ENCODE data around the gene LIFR. TPM values are rescaled to one million over a fixed set of nuclear protein-coding genes. Genes with fewer than 3 reads are reported as not detected.

Gene LIFR
- total and polyA plus RNA-seq, 2 donors (not counting 1 experiment from before 2014, with no cell fraction given): 43.6 to 65.1 TPM

DNA sequence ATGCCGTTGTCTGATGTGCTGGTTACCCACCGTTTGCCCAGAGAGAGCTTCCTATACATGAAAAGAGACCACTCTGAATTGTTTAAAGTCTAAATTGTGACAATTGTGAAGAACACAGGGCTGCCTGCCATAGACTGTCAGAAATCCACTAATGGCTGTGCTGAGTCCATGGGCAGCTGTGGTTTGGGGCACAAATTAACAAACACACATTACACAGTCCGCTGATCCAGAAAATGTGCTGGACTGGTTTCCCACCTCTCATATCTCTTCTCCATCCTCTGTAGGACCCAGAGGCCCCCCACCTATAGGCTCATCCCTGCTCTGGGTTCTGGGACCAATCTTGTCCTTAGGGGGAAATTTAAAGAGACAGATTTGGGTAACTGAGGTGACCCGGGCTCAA is 19.0 kb upstream of the LIFR start:
- no peak for TF ChIP-seq EZH2 (IDR thresholded peaks at IDR 0.05; ENCODE audit: low read length, missing control alignments)
- TF ChIP-seq, protein P1, sequence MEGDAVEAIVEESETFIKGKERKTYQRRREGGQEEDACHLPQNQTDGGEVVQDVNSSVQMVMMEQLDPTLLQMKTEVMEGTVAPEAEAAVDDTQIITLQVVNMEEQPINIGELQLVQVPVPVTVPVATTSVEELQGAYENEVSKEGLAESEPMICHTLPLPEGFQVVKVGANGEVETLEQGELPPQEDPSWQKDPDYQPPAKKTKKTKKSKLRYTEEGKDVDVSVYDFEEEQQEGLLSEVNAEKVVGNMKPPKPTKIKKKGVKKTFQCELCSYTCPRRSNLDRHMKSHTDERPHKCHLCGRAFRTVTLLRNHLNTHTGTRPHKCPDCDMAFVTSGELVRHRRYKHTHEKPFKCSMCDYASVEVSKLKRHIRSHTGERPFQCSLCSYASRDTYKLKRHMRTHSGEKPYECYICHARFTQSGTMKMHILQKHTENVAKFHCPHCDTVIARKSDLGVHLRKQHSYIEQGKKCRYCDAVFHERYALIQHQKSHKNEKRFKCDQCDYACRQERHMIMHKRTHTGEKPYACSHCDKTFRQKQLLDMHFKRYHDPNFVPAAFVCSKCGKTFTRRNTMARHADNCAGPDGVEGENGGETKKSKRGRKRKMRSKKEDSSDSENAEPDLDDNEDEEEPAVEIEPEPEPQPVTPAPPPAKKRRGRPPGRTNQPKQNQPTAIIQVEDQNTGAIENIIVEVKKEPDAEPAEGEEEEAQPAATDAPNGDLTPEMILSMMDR (conservative IDR thresholded peaks at IDR 0.05 in 1 of 2, IDR thresholded peaks at IDR 0.05 in 1 of 2; ENCODE audit: low read depth in 1 of 2, low read length in 2 of 2): no peak
- H3K36me3 ChIP-seq (ENCODE audit: control insufficient read depth, insufficient read depth, low read length): no peaks in the 10 kb centered on the region
- H3K9me3 ChIP-seq (ENCODE audit: control insufficient read depth, insufficient read depth, low read depth, low read length): no peaks in the 10 kb centered on the region
- DNase-seq (ENCODE audit: low read depth in 2 of 2): no peak
- H3K79me2 ChIP-seq (ENCODE audit: control insufficient read depth, insufficient read depth, low read length): no peaks in the 10 kb centered on the region
- no peak overlapping the region for H3K4me3 ChIP-seq (replicated peaks in 1 of 4; ENCODE audit: control extremely low read depth in 1 of 4, insufficient read depth in 1 of 4, low read depth in 3 of 4, low read length in 4 of 4)
- H2AFZ ChIP-seq (ENCODE audit: low read length): no peak overlapping the region
- no peak overlapping the region for H3K9ac ChIP-seq (ENCODE audit: insufficient read depth, low read length)
- H3K27ac ChIP-seq (ENCODE audit: insufficient read depth, low read length): no peak overlapping the region
- H3K4me1 ChIP-seq (ENCODE audit: control insufficient read depth, extremely low read depth, insufficient read depth, low read length): no peaks in the 10 kb centered on the region
- peaks cover 4% of the 10 kb centered on the region for H3K27me3 ChIP-seq (ENCODE audit: control insufficient read depth, insufficient read depth, low read length)
- no peak overlapping the region for H3K4me2 ChIP-seq (ENCODE audit: extremely low read depth, insufficient read depth, low read length)
- no peaks in the 10 kb centered on the region for H4K20me1 ChIP-seq (ENCODE audit: control insufficient read depth, extremely low read depth, insufficient read depth, low read length)

DNA sequence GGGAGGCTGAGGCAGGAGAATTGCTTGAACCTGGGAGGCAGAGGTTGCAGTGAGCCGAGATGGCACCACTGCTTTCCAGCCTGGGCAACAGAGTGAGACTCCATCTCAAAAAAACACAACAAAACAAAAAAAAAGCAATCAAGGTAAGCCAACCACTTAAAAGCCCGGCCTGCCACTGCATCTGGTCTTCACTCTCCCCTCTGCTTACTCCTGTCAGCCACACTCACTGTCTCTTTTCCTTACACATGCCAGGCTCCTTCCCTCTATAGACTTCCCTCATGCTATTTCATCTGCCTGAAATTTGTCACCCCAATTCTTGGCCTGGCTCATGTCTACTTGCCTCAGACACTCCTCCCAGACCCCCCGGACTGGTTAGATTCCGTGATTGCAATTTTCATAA is 17.6 kb upstream of the LIFR start:
- Histone ChIP-seq H3K36me3 (ENCODE audit: control insufficient read depth, insufficient read depth, low read length) (no peaks in the 10 kb centered on the region), H3K4me3 (replicated peaks in 1 of 4; ENCODE audit: control extremely low read depth in 1 of 4, insufficient read depth in 1 of 4, low read depth in 3 of 4, low read length in 4 of 4) (no peak overlapping the region), H3K4me2 (ENCODE audit: extremely low read depth, insufficient read depth, low read length) (no peak overlapping the region), H3K27me3 (ENCODE audit: control insufficient read depth, insufficient read depth, low read length) (no peaks in the 10 kb centered on the region), H3K4me1 (ENCODE audit: control insufficient read depth, extremely low read depth, insufficient read depth, low read length) (no peaks in the 10 kb centered on the region), H3K9ac (ENCODE audit: insufficient read depth, low read length) (no peak overlapping the region), H4K20me1 (ENCODE audit: control insufficient read depth, extremely low read depth, insufficient read depth, low read length) (no peaks in the 10 kb centered on the region), H3K79me2 (ENCODE audit: control insufficient read depth, insufficient read depth, low read length) (no peaks in the 10 kb centered on the region), H3K27ac (ENCODE audit: insufficient read depth, low read length) (no peak overlapping the region), H3K9me3 (ENCODE audit: control insufficient read depth, insufficient read depth, low read depth, low read length) (no peaks in the 10 kb centered on the region), H2AFZ (ENCODE audit: low read length) (no peak overlapping the region)
- DNase-seq (ENCODE audit: low read depth in 2 of 2): no peak
- TF ChIP-seq, protein P1 (conservative IDR thresholded peaks at IDR 0.05 in 1 of 2, IDR thresholded peaks at IDR 0.05 in 1 of 2; ENCODE audit: low read depth in 1 of 2, low read length in 2 of 2): no peak
- TF ChIP-seq EZH2 (IDR thresholded peaks at IDR 0.05; ENCODE audit: low read length, missing control alignments): no peak

DNA sequence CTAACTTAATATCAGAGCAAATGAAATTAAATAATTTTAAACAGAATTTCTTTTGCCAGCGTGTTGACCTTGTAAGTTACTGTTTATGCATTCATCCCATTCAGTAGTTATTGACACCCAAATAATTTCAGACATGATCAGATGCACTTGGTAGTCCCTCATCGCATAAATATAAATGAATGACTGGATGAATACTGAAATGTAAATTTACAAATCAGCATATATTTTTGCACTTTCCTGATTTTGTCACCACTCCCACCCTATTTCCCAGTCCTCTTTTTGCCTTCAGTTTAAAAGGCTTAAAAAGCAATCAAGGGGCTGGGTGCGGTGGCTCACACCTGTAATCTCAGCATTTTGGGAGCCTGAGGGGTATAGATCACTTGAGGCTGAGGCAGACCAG is 17.1 kb upstream of the LIFR start:
- H3K79me2 ChIP-seq (ENCODE audit: control insufficient read depth, insufficient read depth, low read length): no peaks in the 10 kb centered on the region
- no peaks in the 10 kb centered on the region for H3K27me3 ChIP-seq (ENCODE audit: control insufficient read depth, insufficient read depth, low read length)
- no peak overlapping the region for H3K9ac ChIP-seq (ENCODE audit: insufficient read depth, low read length)
- no peaks in the 10 kb centered on the region for H3K4me1 ChIP-seq (ENCODE audit: control insufficient read depth, extremely low read depth, insufficient read depth, low read length)
- H3K4me2 ChIP-seq (ENCODE audit: extremely low read depth, insufficient read depth, low read length): no peak overlapping the region
- no peak overlapping the region for H3K27ac ChIP-seq (ENCODE audit: insufficient read depth, low read length)
- DNase-seq (ENCODE audit: low read depth in 2 of 2): no peak
- TF ChIP-seq, protein P1 (conservative IDR thresholded peaks at IDR 0.05 in 1 of 2, IDR thresholded peaks at IDR 0.05 in 1 of 2; ENCODE audit: low read depth in 1 of 2, low read length in 2 of 2): no peak
- TF ChIP-seq EZH2 (IDR thresholded peaks at IDR 0.05; ENCODE audit: low read length, missing control alignments): no peak
- H3K36me3 ChIP-seq (ENCODE audit: control insufficient read depth, insufficient read depth, low read length): no peaks in the 10 kb centered on the region
- no peaks in the 10 kb centered on the region for H3K9me3 ChIP-seq (ENCODE audit: control insufficient read depth, insufficient read depth, low read depth, low read length)
- no peak overlapping the region for H3K4me3 ChIP-seq (replicated peaks in 1 of 4; ENCODE audit: control extremely low read depth in 1 of 4, insufficient read depth in 1 of 4, low read depth in 3 of 4, low read length in 4 of 4)
- H4K20me1 ChIP-seq (ENCODE audit: control insufficient read depth, extremely low read depth, insufficient read depth, low read length): no peaks in the 10 kb centered on the region
- H2AFZ ChIP-seq (ENCODE audit: low read length): no peak overlapping the region
